Thyroid gland (tissue), 4 donors: ENCODE data around the gene SEC24D. TPM values are rescaled to one million over a fixed set of nuclear protein-coding genes. Genes with fewer than 3 reads are reported as not detected.

Experiments
- DNase-seq, 2 donors: peaks; one replicate each; pipeline ENCODE4 v3.0.0-alpha.2; 2019
- H3K27ac ChIP-seq, 3 donors: fragments of 200-600 bp; sonication (generic); 1 replicate in 2 of 3; 2 replicates in 1 of 3; pipeline ENCODE4 v1.5.1; 2016 to 2019; ENCODE audit warnings: mild to moderate bottlenecking in 1 of 3, moderate library complexity in 1 of 3
- H3K27me3 ChIP-seq: fragments of 200-600 bp; sonication (generic); one replicate; pipeline ENCODE4 v1.5.1; 2019
- H3K36me3 ChIP-seq, 2 donors: fragments of 200-600 bp; sonication (generic); one replicate each; pipeline ENCODE4 v1.5.1; 2016 to 2019
- H3K4me1 ChIP-seq, 2 donors: fragments of 200-600 bp; sonication (generic); one replicate each; pipeline ENCODE4 v1.5.1; 2017 to 2019
- H3K4me3 ChIP-seq, 3 donors: fragments of 200-600 bp; sonication (generic); replicated peaks in 1 of 3; 1 replicate in 2 of 3; 2 replicates in 1 of 3; pipeline ENCODE4 v1.5.1; 2016; ENCODE audit warnings: mild to moderate bottlenecking in 1 of 3
- H3K9me3 ChIP-seq: fragments of 200-600 bp; sonication (generic); one replicate; pipeline ENCODE4 v1.5.1; 2017
- POLR2A ChIP-seq, 2 donors: fragments of 450-650 bp; IDR thresholded peaks; one replicate each; pipeline ENCODE4 v1.6.1; 2017; ENCODE audit warnings: antibody characterized with exemption in 2 of 2, mild to moderate bottlenecking in 2 of 2, moderate library complexity in 1 of 2
- WGBS, 2 donors: methylation state at CpG; one replicate each; pipeline ENCODE4 v1.1.5; 2017; 5-methylcytosine and 5-hydroxymethylcytosine counted together
- intact Hi-C: fragments of 100-400 bp; cut with DNase I; formaldehyde crosslinking; loops from one replicate; pipeline ENCODE4 v1.15.1; 2023
- total RNA-seq, 4 donors: library from RNA; depleted of rRNA; stranded (reverse); fragments of >200 nt; gene quantifications; one replicate each; pipeline ENCODE4 v1.2.3, GENCODE V29; 2016
- TF ChIP-seq, protein P1 (sequence below), 6 experiments: fragments of 200-600 bp in 3 of 6; fragments of 450-650 bp in 3 of 6; sonication (generic) in 3 of 6; IDR thresholded peaks; one replicate each; pipeline ENCODE4 v1.5.1; 2016 to 2019; ENCODE audit warnings: antibody characterized with exemption in 6 of 6, mild to moderate bottlenecking in 2 of 6, inconsistent platforms in 1 of 6, moderate library complexity in 1 of 6

The SEC24D gene
- total RNA-seq, 4 donors from 2014 or later, result 56.3 to 120 (median 80.4) TPM

DNA sequence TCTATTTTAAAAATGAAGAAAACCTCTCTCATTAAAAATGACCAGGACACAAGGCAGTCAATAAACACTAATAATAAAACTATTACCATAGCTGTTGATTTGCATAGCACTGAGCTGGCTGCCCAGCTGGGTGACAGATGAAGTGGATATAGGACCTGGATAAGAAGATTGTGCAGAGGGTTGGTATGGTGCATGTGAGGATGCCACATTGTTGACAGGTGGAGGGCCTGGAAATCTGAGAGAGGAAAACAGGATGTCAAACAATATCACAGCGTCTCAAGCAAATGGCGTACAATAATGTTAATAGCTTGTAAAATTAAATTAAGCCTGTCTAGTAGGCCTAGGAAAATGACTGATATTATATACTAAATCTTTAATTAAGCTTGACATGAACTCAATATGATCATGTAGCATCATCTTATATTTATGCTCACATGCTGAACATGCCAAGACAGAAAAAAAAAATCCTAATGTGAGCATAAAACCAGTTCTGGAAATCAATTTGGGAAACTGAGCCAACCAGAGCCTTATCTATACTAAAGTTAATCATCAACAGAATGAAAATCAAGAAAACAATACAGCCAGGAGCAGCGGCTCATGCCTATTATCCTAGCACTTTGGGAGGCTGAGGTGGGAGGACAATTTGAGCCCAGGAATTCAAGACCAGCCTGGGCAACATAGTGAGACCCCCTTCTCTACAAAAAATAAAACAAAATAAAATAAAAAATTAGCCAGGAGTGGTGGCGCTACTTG is 18.6 kb downstream of the SEC24D start:
- Histone ChIP-seq H3K27ac (no peak overlapping the region), H3K4me1 (no peaks in the 10 kb centered on the region), H3K4me3 (no peak overlapping the region), H3K9me3 (no peaks in the 10 kb centered on the region), H3K27me3 (no peaks in the 10 kb centered on the region), H3K36me3 (peaks cover 34 to 36% of the 10 kb centered on the region in 2 donors)
- no peak for DNase-seq
- 94 to 96% methylated on average over 4 of the region's 4 CpGs for WGBS, 2 donors
- intact Hi-C loops, result no loop called here
- TF ChIP-seq, protein P1, sequence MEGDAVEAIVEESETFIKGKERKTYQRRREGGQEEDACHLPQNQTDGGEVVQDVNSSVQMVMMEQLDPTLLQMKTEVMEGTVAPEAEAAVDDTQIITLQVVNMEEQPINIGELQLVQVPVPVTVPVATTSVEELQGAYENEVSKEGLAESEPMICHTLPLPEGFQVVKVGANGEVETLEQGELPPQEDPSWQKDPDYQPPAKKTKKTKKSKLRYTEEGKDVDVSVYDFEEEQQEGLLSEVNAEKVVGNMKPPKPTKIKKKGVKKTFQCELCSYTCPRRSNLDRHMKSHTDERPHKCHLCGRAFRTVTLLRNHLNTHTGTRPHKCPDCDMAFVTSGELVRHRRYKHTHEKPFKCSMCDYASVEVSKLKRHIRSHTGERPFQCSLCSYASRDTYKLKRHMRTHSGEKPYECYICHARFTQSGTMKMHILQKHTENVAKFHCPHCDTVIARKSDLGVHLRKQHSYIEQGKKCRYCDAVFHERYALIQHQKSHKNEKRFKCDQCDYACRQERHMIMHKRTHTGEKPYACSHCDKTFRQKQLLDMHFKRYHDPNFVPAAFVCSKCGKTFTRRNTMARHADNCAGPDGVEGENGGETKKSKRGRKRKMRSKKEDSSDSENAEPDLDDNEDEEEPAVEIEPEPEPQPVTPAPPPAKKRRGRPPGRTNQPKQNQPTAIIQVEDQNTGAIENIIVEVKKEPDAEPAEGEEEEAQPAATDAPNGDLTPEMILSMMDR (IDR thresholded peaks at IDR 0.05), result no peak
- no peak for TF ChIP-seq POLR2A (IDR thresholded peaks at IDR 0.05)

DNA sequence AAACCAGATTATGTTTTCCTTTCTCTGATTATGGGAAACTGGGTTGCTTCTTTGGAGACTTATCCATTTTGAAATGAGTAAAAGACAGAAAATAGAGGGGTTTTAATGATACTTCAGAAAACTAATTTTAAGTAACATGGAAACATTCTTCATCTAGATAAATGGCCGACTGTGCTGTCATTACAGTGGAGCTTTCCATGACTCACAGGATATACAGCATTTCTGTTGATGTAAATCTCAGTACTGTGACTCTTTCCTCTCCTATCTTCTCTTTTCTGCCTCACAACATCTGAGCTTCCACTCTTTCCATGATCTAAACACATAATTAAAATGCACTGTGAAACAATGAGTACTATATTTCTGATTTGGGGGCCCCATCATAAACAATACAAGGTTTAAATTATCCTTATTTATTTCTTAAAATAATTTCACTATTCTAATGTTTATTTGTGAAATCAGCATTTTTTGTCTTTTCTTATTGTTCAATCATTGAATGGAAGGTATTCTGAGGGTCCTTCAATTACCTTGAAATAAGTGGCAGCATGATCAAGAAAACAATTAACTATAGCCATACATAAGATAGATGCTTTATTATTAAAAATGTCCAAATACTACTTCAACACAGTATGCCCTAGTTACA is 19.3 kb downstream of the SEC24D start:
- intact Hi-C loops, result no loop called here
- H3K27me3 ChIP-seq, result no peaks in the 10 kb centered on the region
- no peak overlapping the region for H3K27ac ChIP-seq
- H3K9me3 ChIP-seq, result no peaks in the 10 kb centered on the region
- H3K4me3 ChIP-seq, result no peak overlapping the region
- TF ChIP-seq, protein P1 (IDR thresholded peaks at IDR 0.05), result no peak
- TF ChIP-seq POLR2A (IDR thresholded peaks at IDR 0.05), result no peak
- peaks cover 38 to 41% of the 10 kb centered on the region in 2 donors for H3K36me3 ChIP-seq
- WGBS, 2 donors, result 42 to 46% methylated on average over 1 of the region's 1 CpG
- H3K4me1 ChIP-seq, result no peaks in the 10 kb centered on the region
- no peak for DNase-seq

DNA sequence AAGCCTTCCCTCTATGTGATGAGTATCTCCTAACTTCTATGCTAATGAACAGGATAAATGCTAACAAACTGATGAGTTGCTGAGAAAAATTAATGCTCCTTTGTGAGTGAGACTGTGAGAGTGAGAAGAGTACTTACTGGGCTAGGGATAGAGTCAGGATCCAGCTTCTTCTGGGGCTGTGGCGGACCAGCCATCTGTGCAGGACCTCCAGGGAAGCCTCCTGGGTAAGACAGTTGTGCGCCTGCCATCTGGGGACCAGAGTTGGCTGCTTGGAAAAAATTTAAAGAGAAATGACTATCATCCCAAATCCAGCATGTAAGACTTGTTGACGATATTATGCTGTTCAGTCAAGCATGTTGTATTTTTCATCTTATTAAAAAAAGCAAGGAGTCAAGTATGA is 21.0 kb downstream of the SEC24D start:
- Histone ChIP-seq H3K36me3 (peaks cover 48 to 49% of the 10 kb centered on the region in 2 donors), H3K4me3 (no peak overlapping the region), H3K4me1 (no peaks in the 10 kb centered on the region), H3K27ac (no peak overlapping the region), H3K27me3 (no peaks in the 10 kb centered on the region), H3K9me3 (no peaks in the 10 kb centered on the region)
- TF ChIP-seq POLR2A (IDR thresholded peaks at IDR 0.05), result no peak
- TF ChIP-seq, protein P1 (IDR thresholded peaks at IDR 0.05), result no peak
- WGBS, 2 donors, result 92 to 95% methylated on average over 3 of the region's 3 CpGs
- intact Hi-C loops, result no loop called here
- no peak for DNase-seq

DNA sequence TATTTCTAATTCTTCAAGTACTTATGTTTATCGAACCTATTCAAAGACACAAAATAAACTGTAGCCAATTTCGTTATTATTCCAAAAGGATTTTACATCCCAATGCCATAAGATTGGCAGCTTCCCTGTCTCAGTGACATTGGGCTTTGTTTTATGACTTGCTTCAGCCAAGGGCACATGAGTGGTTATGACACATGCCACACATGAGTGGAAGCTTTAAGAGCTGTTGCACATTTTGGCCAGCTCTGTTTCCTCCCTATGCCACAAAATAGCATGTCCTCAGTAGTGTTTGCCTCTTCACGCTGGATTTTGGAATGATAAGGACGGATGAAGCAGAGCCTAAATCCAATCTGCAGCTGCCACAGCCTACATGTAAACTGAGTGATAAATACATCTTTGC is 21.9 kb downstream of the SEC24D start:
- H3K4me1 ChIP-seq, result no peaks in the 10 kb centered on the region
- H3K27ac ChIP-seq, result no peak overlapping the region
- H3K27me3 ChIP-seq, result no peaks in the 10 kb centered on the region
- no peak overlapping the region for H3K4me3 ChIP-seq
- TF ChIP-seq POLR2A (IDR thresholded peaks at IDR 0.05), result no peak
- TF ChIP-seq, protein P1 (IDR thresholded peaks at IDR 0.05), result no peak
- no peaks in the 10 kb centered on the region for H3K9me3 ChIP-seq
- intact Hi-C loops, result no loop called here
- DNase-seq, result no peak
- 89 to 96% methylated on average over 4 of the region's 4 CpGs for WGBS, 2 donors
- H3K36me3 ChIP-seq, result peaks cover 48 to 53% of the 10 kb centered on the region in 2 donors

DNA sequence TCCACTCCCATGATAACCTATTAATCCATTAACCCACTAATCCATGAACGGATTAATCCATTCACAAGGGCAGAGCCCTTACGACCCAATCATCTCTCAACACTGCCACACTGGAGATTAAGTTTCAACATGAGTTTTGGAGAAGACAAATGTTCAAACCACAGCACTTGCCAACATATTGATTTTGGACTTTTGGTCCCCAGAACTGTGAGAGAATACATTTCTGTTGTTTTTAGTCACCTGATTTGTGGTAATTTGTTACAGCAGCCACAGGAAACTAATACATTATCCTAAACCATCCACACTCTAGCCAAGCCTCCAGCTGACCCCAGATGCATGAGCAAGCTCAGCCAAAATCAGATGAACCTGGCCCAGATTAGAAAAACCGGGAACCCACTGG is 22.4 kb downstream of the SEC24D start:
- Histone ChIP-seq H3K4me3 (no peak overlapping the region), H3K27me3 (no peaks in the 10 kb centered on the region), H3K27ac (no peak overlapping the region), H3K36me3 (peaks cover 48 to 57% of the 10 kb centered on the region in 2 donors), H3K4me1 (no peaks in the 10 kb centered on the region), H3K9me3 (no peaks in the 10 kb centered on the region)
- 94 to 96% methylated on average over 3 of the region's 3 CpGs for WGBS, 2 donors
- intact Hi-C loops, result no loop called here
- no peak for DNase-seq
- no peak for TF ChIP-seq POLR2A (IDR thresholded peaks at IDR 0.05)
- TF ChIP-seq, protein P1 (IDR thresholded peaks at IDR 0.05), result no peak
